Mononuclear cell (primary cell): ENCODE measurements around the gene TMEM141. TPM values are rescaled to one million over a fixed set of nuclear protein-coding genes. Genes with fewer than 3 reads are reported as not detected.

Experiments
- total RNA-seq: library from RNA; depleted of rRNA; stranded (reverse); fragments of >200 nt; gene quantifications from one replicate; pipeline ENCODE4 v1.2.3, GENCODE V29; 2012

TMEM141 gene
- total RNA-seq, 1 donor: 16.1 TPM

Other genes starting within 250 kb of the TMEM141 start
- 28.1 TPM for gene NOTCH1, start 245.3 kb upstream of the TMEM141 start, total RNA-seq
- 2.1 TPM for gene EGFL7, start 128.4 kb upstream of the TMEM141 start, total RNA-seq
- gene AGPAT2, start 103.9 kb upstream of the TMEM141 start, total RNA-seq: 18.7 TPM
- gene DIPK1B, start 78.8 kb upstream of the TMEM141 start, total RNA-seq: 2.7 TPM
- not detected for gene LCN10, start 48.4 kb upstream of the TMEM141 start, total RNA-seq
- not detected for gene LCN6, start 42.8 kb upstream of the TMEM141 start, total RNA-seq
- not detected for gene LCN8, start 33.1 kb upstream of the TMEM141 start, total RNA-seq
- not detected for gene LCN15, start 26.8 kb upstream of the TMEM141 start, total RNA-seq
- gene CCDC183, start 5.0 kb downstream of the TMEM141 start, total RNA-seq: 1.7 TPM
- gene RABL6, start 16.6 kb downstream of the TMEM141 start, total RNA-seq: 36.4 TPM
- 0.73 TPM for gene AJM1, start 51.1 kb downstream of the TMEM141 start, total RNA-seq
- gene PHPT1, start 58.1 kb downstream of the TMEM141 start, total RNA-seq: 14.0 TPM
- gene MAMDC4, start 61.0 kb downstream of the TMEM141 start, total RNA-seq: 0.52 TPM
- gene EDF1, start 75.0 kb downstream of the TMEM141 start, total RNA-seq: 162 TPM
- 6.4 TPM for gene TRAF2, start 95.2 kb downstream of the TMEM141 start, total RNA-seq
- gene FBXW5, start 153.4 kb downstream of the TMEM141 start, total RNA-seq: 67.6 TPM
- not detected for gene C8G, start 153.9 kb downstream of the TMEM141 start, total RNA-seq
- not detected for gene LCN12, start 160.9 kb downstream of the TMEM141 start, total RNA-seq
- 10.8 TPM for gene PTGDS, start 186.2 kb downstream of the TMEM141 start, total RNA-seq
- 0.10 TPM for gene LCNL1, start 191.6 kb downstream of the TMEM141 start, total RNA-seq
- gene PAXX, start 201.1 kb downstream of the TMEM141 start, total RNA-seq: 23.6 TPM
- 3.4 TPM for gene CLIC3, start 205.2 kb downstream of the TMEM141 start, total RNA-seq
- 14.7 TPM for gene ABCA2, start 236.9 kb downstream of the TMEM141 start, total RNA-seq
- gene FUT7, start 240.7 kb downstream of the TMEM141 start, total RNA-seq: 2.6 TPM